Stimulated activated CD4-positive, alpha-beta T cell treated with anti-CD3 and anti-CD28 coated beads, TNF-alpha, amount 100 ng/mL, for 24 hours (primary cell): ENCODE data around the gene GRB2.
"Not testable (repeated sequence)": the region's sequence is repeated elsewhere in the genome, so short reads cannot be mapped to it uniquely, and the experiment has no call there.

ENCODE experiments used
- DNase-seq, 3 experiments: peaks; one replicate each; pipeline ENCODE4 v3.0.0-alpha.2; 2020; ENCODE audit warnings: low read depth in 3 of 3

Gene GRB2

GRCh38 chr17:75387771-75388170 is 17.7 kb downstream of the GRB2 start:
- DNase-seq, result no peak

- DNase-seq, result no peak
Measured at GRCh38 chr17:75386430-75386829, 19.0 kb downstream of the GRB2 start.

GRCh38 chr17:75384751-75385150 is 20.7 kb downstream of the GRB2 start:
- DNase-seq, result no peak

- DNase-seq, result no peak
Measured at GRCh38 chr17:75383842-75384195, 21.7 kb downstream of the GRB2 start.

- DNase-seq, result no peak
Measured at GRCh38 chr17:75380750-75381149, 24.7 kb downstream of the GRB2 start.

GRCh38 chr17:75380315-75380714 is 25.2 kb downstream of the GRB2 start:
- no peak for DNase-seq

GRCh38 chr17:75379426-75379825 is 26.1 kb downstream of the GRB2 start:
- not testable (repeated sequence) for DNase-seq

- DNase-seq, result no peak
Measured at GRCh38 chr17:75373280-75373679, 32.2 kb downstream of the GRB2 start.

- no peak for DNase-seq
Measured at GRCh38 chr17:75371981-75372380, 33.5 kb downstream of the GRB2 start.

GRCh38 chr17:75371339-75371738 is 34.1 kb downstream of the GRB2 start:
- DNase-seq, result no peak

- no peak for DNase-seq
Measured at GRCh38 chr17:75370286-75370915, 35.1 kb downstream of the GRB2 start.

GRCh38 chr17:75367838-75368789 is 37.4 kb downstream of the GRB2 start:
- DNase-seq, result not testable (repeated sequence)

- no peak for DNase-seq
Measured at GRCh38 chr17:75367312-75367711, 38.2 kb downstream of the GRB2 start.

- DNase-seq, result no peak
Measured at GRCh38 chr17:75366432-75366831, 39.0 kb downstream of the GRB2 start.

GRCh38 chr17:75365931-75366275 is 39.6 kb downstream of the GRB2 start:
- DNase-seq, result no peak

GRCh38 chr17:75365009-75365930 is 40.2 kb downstream of the GRB2 start:
- no peak for DNase-seq

- DNase-seq, result no peak
Measured at GRCh38 chr17:75364078-75364477, 41.4 kb downstream of the GRB2 start.

- DNase-seq, result no peak
Measured at GRCh38 chr17:75361996-75362395, 43.5 kb downstream of the GRB2 start.

- no peak for DNase-seq
Measured at GRCh38 chr17:75361344-75361743, 44.1 kb downstream of the GRB2 start.

GRCh38 chr17:75356260-75356937 is 49.1 kb downstream of the GRB2 start:
- no peak for DNase-seq

- no peak for DNase-seq
Measured at GRCh38 chr17:75353176-75353575, 52.3 kb downstream of the GRB2 start.
